ENCODE measurements around the gene DGKZ. TPM values are rescaled to one million over a fixed set of nuclear protein-coding genes. Genes with fewer than 3 reads are reported as not detected.

Gene DGKZ
- total and polyA plus RNA-seq, 4 donors = 15.8 to 61.1 (median 34.8) TPM

- H3K27ac ChIP-seq (ENCODE audit: low read depth in 1 of 2, low read length in 2 of 2) = no peak overlapping the region
- H3K9me3 ChIP-seq (ENCODE audit: control insufficient read depth, low read length) = no peaks in the 10 kb centered on the region
- no peaks in the 10 kb centered on the region for H3K36me3 ChIP-seq (ENCODE audit: control insufficient read depth in 1 of 2, insufficient read depth in 2 of 2, low read length in 1 of 2)
- DNase-seq = no peak
- ATAC-seq (ENCODE audit: low FRiP score) = no peak
- WGBS, 2 donors = 88 to 89% methylated on average over 5 of the region's 5 CpGs
- no peaks in the 10 kb centered on the region for H3K27me3 ChIP-seq (ENCODE audit: control insufficient read depth in 1 of 2, insufficient read depth in 2 of 2, low read length in 1 of 2)
- no peaks in the 10 kb centered on the region for H3K4me1 ChIP-seq (ENCODE audit: control insufficient read depth in 1 of 2, insufficient read depth in 2 of 2, low read length in 2 of 2)
- intact Hi-C loops (cut with DNase I) = no loop called here
- no peak overlapping the region for H3K4me3 ChIP-seq (ENCODE audit: low read length in 2 of 2)
Measured at GRCh38 chr11:46306296-46306853, 40.9 kb upstream of the DGKZ start.

GRCh38 chr11:46307369-46307768 lies 39.9 kb upstream of the DGKZ start:
- H3K36me3 ChIP-seq (ENCODE audit: control insufficient read depth in 1 of 2, insufficient read depth in 2 of 2, low read length in 1 of 2) = no peaks in the 10 kb centered on the region
- no peak for DNase-seq
- H3K4me1 ChIP-seq (ENCODE audit: control insufficient read depth in 1 of 2, insufficient read depth in 2 of 2, low read length in 2 of 2) = no peaks in the 10 kb centered on the region
- no peaks in the 10 kb centered on the region for H3K27me3 ChIP-seq (ENCODE audit: control insufficient read depth in 1 of 2, insufficient read depth in 2 of 2, low read length in 1 of 2)
- no peak for ATAC-seq (ENCODE audit: low FRiP score)
- 88 to 90% methylated on average over 3 of the region's 3 CpGs for WGBS, 2 donors
- no peak overlapping the region for H3K4me3 ChIP-seq (ENCODE audit: low read length in 2 of 2)
- H3K9me3 ChIP-seq (ENCODE audit: control insufficient read depth, low read length) = no peaks in the 10 kb centered on the region
- H3K27ac ChIP-seq (ENCODE audit: low read depth in 1 of 2, low read length in 2 of 2) = no peak overlapping the region
- intact Hi-C loops (cut with DNase I) = no loop called here

- DNase-seq (no peak), ATAC-seq (ENCODE audit: low FRiP score) (no peak)
- Histone ChIP-seq H3K36me3 (ENCODE audit: control insufficient read depth in 1 of 2, insufficient read depth in 2 of 2, low read length in 1 of 2) (no peaks in the 10 kb centered on the region), H3K4me3 (ENCODE audit: low read length in 2 of 2) (no peak overlapping the region), H3K27me3 (ENCODE audit: control insufficient read depth in 1 of 2, insufficient read depth in 2 of 2, low read length in 1 of 2) (no peaks in the 10 kb centered on the region), H3K27ac (ENCODE audit: low read depth in 1 of 2, low read length in 2 of 2) (no peak overlapping the region), H3K9me3 (ENCODE audit: control insufficient read depth, low read length) (no peaks in the 10 kb centered on the region), H3K4me1 (ENCODE audit: control insufficient read depth in 1 of 2, insufficient read depth in 2 of 2, low read length in 2 of 2) (no peaks in the 10 kb centered on the region)
- 75 to 80% methylated on average over 13 to 14 of the region's 14 CpGs for WGBS, 2 donors
- intact Hi-C loops (cut with DNase I) = loop anchor here (1.0 to 2.0 kb wide), 2 partner anchors 69 kb away; no protein-coding TSS in a partner anchor
Measured at GRCh38 chr11:46307785-46308341, 39.4 kb upstream of the DGKZ start.

- H3K9me3 ChIP-seq (ENCODE audit: control insufficient read depth, low read length) = no peaks in the 10 kb centered on the region
- no peak overlapping the region for H3K27ac ChIP-seq (ENCODE audit: low read depth in 1 of 2, low read length in 2 of 2)
- no peaks in the 10 kb centered on the region for H3K27me3 ChIP-seq (ENCODE audit: control insufficient read depth in 1 of 2, insufficient read depth in 2 of 2, low read length in 1 of 2)
- 27 to 29% methylated on average over 12 of the region's 12 CpGs for WGBS, 2 donors
- DNase-seq = peak; percentile 82 to 93
- peak; percentile 87 for ATAC-seq (ENCODE audit: low FRiP score)
- no peaks in the 10 kb centered on the region for H3K4me1 ChIP-seq (ENCODE audit: control insufficient read depth in 1 of 2, insufficient read depth in 2 of 2, low read length in 2 of 2)
- no peak overlapping the region for H3K4me3 ChIP-seq (ENCODE audit: low read length in 2 of 2)
- no peaks in the 10 kb centered on the region for H3K36me3 ChIP-seq (ENCODE audit: control insufficient read depth in 1 of 2, insufficient read depth in 2 of 2, low read length in 1 of 2)
- intact Hi-C loops (cut with DNase I) = loop anchor here (1.0 to 2.0 kb wide), 2 partner anchors 70 kb away; no protein-coding TSS in a partner anchor
Measured at GRCh38 chr11:46308631-46309419, 38.4 kb upstream of the DGKZ start.

- no peaks in the 10 kb centered on the region for H3K27me3 ChIP-seq (ENCODE audit: control insufficient read depth in 1 of 2, insufficient read depth in 2 of 2, low read length in 1 of 2)
- no peak for DNase-seq
- H3K27ac ChIP-seq (ENCODE audit: low read depth in 1 of 2, low read length in 2 of 2) = no peak overlapping the region
- no peaks in the 10 kb centered on the region for H3K36me3 ChIP-seq (ENCODE audit: control insufficient read depth in 1 of 2, insufficient read depth in 2 of 2, low read length in 1 of 2)
- WGBS, 2 donors = 74 to 84% methylated on average over 3 to 4 of the region's 4 CpGs
- H3K4me3 ChIP-seq (ENCODE audit: low read length in 2 of 2) = no peak overlapping the region
- ATAC-seq (ENCODE audit: low FRiP score) = no peak
- intact Hi-C loops (cut with DNase I) = loop anchor here in 1 of 2 donors (2.0 kb wide), 1 partner anchor 71 kb away; no protein-coding TSS in a partner anchor
- no peaks in the 10 kb centered on the region for H3K4me1 ChIP-seq (ENCODE audit: control insufficient read depth in 1 of 2, insufficient read depth in 2 of 2, low read length in 2 of 2)
- no peaks in the 10 kb centered on the region for H3K9me3 ChIP-seq (ENCODE audit: control insufficient read depth, low read length)
Measured at GRCh38 chr11:46309814-46310259, 37.4 kb upstream of the DGKZ start.

- no peaks in the 10 kb centered on the region for H3K36me3 ChIP-seq (ENCODE audit: control insufficient read depth in 1 of 2, insufficient read depth in 2 of 2, low read length in 1 of 2)
- 47 to 51% methylated on average over 16 of the region's 16 CpGs for WGBS, 2 donors
- intact Hi-C loops (cut with DNase I) = no loop called here
- no peak overlapping the region for H3K4me3 ChIP-seq (ENCODE audit: low read length in 2 of 2)
- H3K4me1 ChIP-seq (ENCODE audit: control insufficient read depth in 1 of 2, insufficient read depth in 2 of 2, low read length in 2 of 2) = no peaks in the 10 kb centered on the region
- H3K27ac ChIP-seq (ENCODE audit: low read depth in 1 of 2, low read length in 2 of 2) = no peak overlapping the region
- no peaks in the 10 kb centered on the region for H3K9me3 ChIP-seq (ENCODE audit: control insufficient read depth, low read length)
- ATAC-seq (ENCODE audit: low FRiP score) (peak; percentile 69), DNase-seq (peak in 1 of 2 donors; percentile 68)
- no peaks in the 10 kb centered on the region for H3K27me3 ChIP-seq (ENCODE audit: control insufficient read depth in 1 of 2, insufficient read depth in 2 of 2, low read length in 1 of 2)
Measured at GRCh38 chr11:46315033-46315738, 32.1 kb upstream of the DGKZ start.

- intact Hi-C loops (cut with DNase I) = no loop called here
- no peak overlapping the region for H3K4me3 ChIP-seq (ENCODE audit: low read length in 2 of 2)
- no peak overlapping the region for H3K27ac ChIP-seq (ENCODE audit: low read depth in 1 of 2, low read length in 2 of 2)
- ATAC-seq (ENCODE audit: low FRiP score) (no peak), DNase-seq (no peak)
- H3K9me3 ChIP-seq (ENCODE audit: control insufficient read depth, low read length) = no peaks in the 10 kb centered on the region
- H3K27me3 ChIP-seq (ENCODE audit: control insufficient read depth in 1 of 2, insufficient read depth in 2 of 2, low read length in 1 of 2) = no peaks in the 10 kb centered on the region
- no peaks in the 10 kb centered on the region for H3K4me1 ChIP-seq (ENCODE audit: control insufficient read depth in 1 of 2, insufficient read depth in 2 of 2, low read length in 2 of 2)
- no peaks in the 10 kb centered on the region for H3K36me3 ChIP-seq (ENCODE audit: control insufficient read depth in 1 of 2, insufficient read depth in 2 of 2, low read length in 1 of 2)
- 91 to 92% methylated on average over 12 of the region's 12 CpGs for WGBS, 2 donors
Measured at GRCh38 chr11:46315783-46316563, 31.3 kb upstream of the DGKZ start.

GRCh38 chr11:46319074-46319453 lies 28.2 kb upstream of the DGKZ start:
- DNase-seq (no peak), ATAC-seq (ENCODE audit: low FRiP score) (no peak)
- WGBS, 2 donors = 96 to 97% methylated on average over 5 of the region's 5 CpGs
- Histone ChIP-seq H3K4me1 (ENCODE audit: control insufficient read depth in 1 of 2, insufficient read depth in 2 of 2, low read length in 2 of 2) (no peaks in the 10 kb centered on the region), H3K9me3 (ENCODE audit: control insufficient read depth, low read length) (no peaks in the 10 kb centered on the region), H3K36me3 (ENCODE audit: control insufficient read depth in 1 of 2, insufficient read depth in 2 of 2, low read length in 1 of 2) (no peaks in the 10 kb centered on the region), H3K27ac (ENCODE audit: low read depth in 1 of 2, low read length in 2 of 2) (no peak overlapping the region), H3K27me3 (ENCODE audit: control insufficient read depth in 1 of 2, insufficient read depth in 2 of 2, low read length in 1 of 2) (no peaks in the 10 kb centered on the region), H3K4me3 (ENCODE audit: low read length in 2 of 2) (no peak overlapping the region)
- intact Hi-C loops (cut with DNase I) = no loop called here
